PC-3 (cell line): Measurements from ENCODE around the gene ARL14. TPM values are rescaled to one million over a fixed set of nuclear protein-coding genes. Genes with fewer than 3 reads are reported as not detected.

ENCODE experiments used
- ATAC-seq: fragments of 200-7000 bp; cut with Tn5 transposase; 2 replicates; pipeline ENCODE4 v1.9.1; 2020; ENCODE audit warnings: mild to moderate bottlenecking, moderate library complexity
- BruUV-seq: library from RNA; stranded (reverse); fragments of 400-500 nt; replicated peaks from 2 replicates; lab custom pipeline; 2021; lab: Mats Ljungman, UMichigan
- CTCF ChIA-PET: fragments of 300-600 bp; sonication (Branson Sonifier 250); formaldehyde crosslinking; loops from one replicate; lab custom pipeline; 2022; ENCODE audit warnings: antibody characterized with exemption; lab: Charles Lee
- POLR2A ChIA-PET: fragments of 300-600 bp; sonication (Branson Sonifier 250); formaldehyde crosslinking; loops from one replicate; lab custom pipeline; 2022; ENCODE audit warnings: antibody characterized with exemption; ENCODE audit not compliant: unreplicated experiment; lab: Charles Lee
- DNase-seq: peaks from one replicate; pipeline ENCODE4 v3.0.0-alpha.2; 2015
- H2AFZ ChIP-seq: fragments of 300-600 bp; sonication (generic); 2 replicates; pipeline ENCODE4 v1.6.0; 2016; ENCODE audit warnings: antibody characterized with exemption, low read length
- H3F3A ChIP-seq: fragments of 300-600 bp; sonication (generic); one replicate; pipeline ENCODE4 v1.6.0; 2017; ENCODE audit warnings: antibody characterized with exemption, low read length, control low read depth, mild to moderate bottlenecking; ENCODE audit not compliant: unreplicated experiment
- H3K27ac ChIP-seq: fragments of 300-600 bp; sonication (generic); 2 replicates; pipeline ENCODE4 v1.5.1; 2016; ENCODE audit warnings: mild to moderate bottlenecking, low read length
- H3K27me3 ChIP-seq: fragments of 300-600 bp; sonication (generic); 2 replicates; pipeline ENCODE4 v1.6.1; 2016; ENCODE audit warnings: low read length, mixed read lengths
- H3K36me3 ChIP-seq: fragments of 300-600 bp; sonication (generic); 2 replicates; pipeline ENCODE4 v1.6.1; 2016; ENCODE audit warnings: low read depth, mixed run types, low read length, mixed read lengths
- H3K4me1 ChIP-seq: fragments of 300-600 bp; sonication (generic); 2 replicates; pipeline ENCODE4 v1.5.1; 2016; ENCODE audit warnings: low read length; ENCODE audit not compliant: insufficient read depth
- H3K4me2 ChIP-seq: fragments of 300-600 bp; sonication (generic); 2 replicates; pipeline ENCODE4 v1.6.0; 2016; ENCODE audit warnings: low read length
- H3K4me3 ChIP-seq: fragments of 300-600 bp; sonication (generic); 2 replicates; pipeline ENCODE4 v1.5.1; 2016; ENCODE audit warnings: mild to moderate bottlenecking, low read length, mixed read lengths
- H3K79me2 ChIP-seq: fragments of 300-600 bp; sonication (generic); 2 replicates; pipeline ENCODE4 v1.6.1; 2017; ENCODE audit warnings: low read length, mixed read lengths
- H3K9ac ChIP-seq: fragments of 300-600 bp; sonication (generic); 2 replicates; pipeline ENCODE4 v1.6.0; 2016; ENCODE audit warnings: mild to moderate bottlenecking, low read length
- H3K9me2 ChIP-seq: fragments of 300-600 bp; sonication (generic); replicated peaks from 2 replicates; pipeline ENCODE4 v1.6.1; 2016; ENCODE audit warnings: mixed run types, low read length, mixed read lengths
- H3K9me3 ChIP-seq: fragments of 300-600 bp; sonication (generic); 2 replicates; pipeline ENCODE4 v1.6.1; 2016; ENCODE audit warnings: low read length, mixed read lengths
- H4K20me1 ChIP-seq: fragments of 300-600 bp; sonication (generic); 2 replicates; pipeline ENCODE4 v1.6.1; 2016; ENCODE audit warnings: low read length, mixed read lengths
- CTCF ChIP-seq: fragments of 300-600 bp; sonication (generic); conservative IDR thresholded peaks from 2 replicates; pipeline ENCODE4 v1.5.1; 2017; ENCODE audit warnings: antibody characterized with exemption, low read depth, mild to moderate bottlenecking, low read length
- EZH2 ChIP-seq: fragments of 300-600 bp; sonication (generic); IDR thresholded peaks from one replicate; pipeline ENCODE4 v1.6.1; 2017; ENCODE audit warnings: antibody characterized with exemption, mild to moderate bottlenecking, low read length; ENCODE audit not compliant: unreplicated experiment
- EZH2phosphoT487 ChIP-seq: fragments of 300-600 bp; sonication (generic); IDR thresholded peaks from 2 replicates; pipeline ENCODE4 v1.6.1; 2018; ENCODE audit warnings: mild to moderate bottlenecking, antibody characterized with exemption, low read length, borderline replicate concordance
- intact Hi-C: fragments of 100-400 bp; cut with micrococcal nuclease; formaldehyde crosslinking; loops from 2 replicates; pipeline ENCODE4 v1.9.0; 2023
- total RNA-seq: library from RNA; depleted of rRNA; stranded (reverse); fragments of >200 nt; gene quantifications from 2 replicates; pipeline ENCODE4 v1.2.3, GENCODE V29; 2014

ARL14 gene
- total RNA-seq, 1 experiment from 2014 or later = 3.9 TPM

GRCh38 chr3:160633361-160634083 is 43.4 kb upstream of the ARL14 start:
- POLR2A ChIA-PET = no interaction called here

GRCh38 chr3:160635213-160635612 is 41.7 kb upstream of the ARL14 start:
- Histone ChIP-seq H3K79me2 (no peaks in the 10 kb centered on the region), H4K20me1 (no peaks in the 10 kb centered on the region), H3K36me3 (no peaks in the 10 kb centered on the region), H3K4me1 (peaks cover 6% of the 10 kb centered on the region; the same call in 1 of the 2 replicates), H3F3A (no peaks in the 10 kb centered on the region), H3K9ac (no peak overlapping the region), H3K27ac (no peak overlapping the region), H3K9me3 (no peaks in the 10 kb centered on the region), H3K9me2 (no peaks in the 10 kb centered on the region), H3K4me2 (no peak overlapping the region), H2AFZ (no peak overlapping the region), H3K4me3 (no peak overlapping the region), H3K27me3 (no peaks in the 10 kb centered on the region)
- BruUV-seq = no TSS peak
- POLR2A ChIA-PET = no interaction called here
- DNase-seq (no peak), ATAC-seq (no peak)
- TF ChIP-seq CTCF = no peak
- TF ChIP-seq EZH2phosphoT487 = no peak
- TF ChIP-seq EZH2 = no peak
- CTCF ChIA-PET = no interaction called here
- intact Hi-C loops = no loop called here

More at GRCh38 chr3:160633361-160634083, 43.4 kb upstream of the ARL14 start:
- Histone ChIP-seq H3K4me3 (no peak overlapping the region), H3K79me2 (no peaks in the 10 kb centered on the region), H3K36me3 (no peaks in the 10 kb centered on the region), H3F3A (no peaks in the 10 kb centered on the region), H3K9ac (no peak overlapping the region), H3K9me2 (no peaks in the 10 kb centered on the region), H2AFZ (no peak overlapping the region), H3K27me3 (no peaks in the 10 kb centered on the region), H3K9me3 (no peaks in the 10 kb centered on the region), H3K27ac (no peak overlapping the region), H3K4me1 (peaks cover 6% of the 10 kb centered on the region; the same call in 1 of the 2 replicates), H3K4me2 (no peak overlapping the region), H4K20me1 (no peaks in the 10 kb centered on the region)
- DNase-seq (no peak), ATAC-seq (no peak)
- TF ChIP-seq EZH2phosphoT487 (no peak), EZH2 (no peak), CTCF (no peak)
- no TSS peak for BruUV-seq
- CTCF ChIA-PET = no interaction called here
- intact Hi-C loops = no loop called here

- Histone ChIP-seq H4K20me1 (no peaks in the 10 kb centered on the region), H3F3A (no peaks in the 10 kb centered on the region), H3K79me2 (no peaks in the 10 kb centered on the region), H3K9me2 (no peaks in the 10 kb centered on the region), H3K9me3 (no peaks in the 10 kb centered on the region), H3K4me2 (no peak overlapping the region), H3K36me3 (no peaks in the 10 kb centered on the region), H3K27me3 (no peaks in the 10 kb centered on the region), H2AFZ (no peak overlapping the region), H3K9ac (no peak overlapping the region), H3K27ac (no peak overlapping the region), H3K4me3 (no peak overlapping the region), H3K4me1 (peaks cover 15% of the 10 kb centered on the region; the same call in 1 of the 2 replicates)
- no TSS peak for BruUV-seq
- intact Hi-C loops = no loop called here
- POLR2A ChIA-PET = interaction anchor here (0.6 kb wide), 1 partner anchor 36 kb away, joined by 3 read pairs; no protein-coding TSS in a partner anchor
- ATAC-seq (peak; percentile 33; the same call in 1 of the 2 replicates), DNase-seq (no peak)
- CTCF ChIA-PET = no interaction called here
- no peak for TF ChIP-seq EZH2phosphoT487
- TF ChIP-seq EZH2 = no peak
- no peak for TF ChIP-seq CTCF
These were observed 39.9 kb upstream of the ARL14 start for GRCh38 chr3:160637086-160637485.
